Loucy (cell line): ENCODE results near the gene SDHAF3.
"Not testable (repeated sequence)": the region's sequence is repeated elsewhere in the genome, so short reads cannot be mapped to it uniquely, and the experiment has no call there.

Source experiments
- H2AFZ ChIP-seq: fragments of 200-600 bp; sonication (generic); 2 replicates; pipeline ENCODE4 v1.6.0; 2016; ENCODE audit warnings: antibody characterized with exemption, mild to moderate bottlenecking, low read length, moderate library complexity
- H3F3A ChIP-seq: fragments of 200-600 bp; 2 replicates; pipeline ENCODE4 v1.6.0; 2016; ENCODE audit warnings: antibody characterized with exemption, low read depth, mild to moderate bottlenecking
- H3K27me3 ChIP-seq: fragments of 200-600 bp; sonication (generic); 2 replicates; pipeline ENCODE4 v1.6.1; 2014; ENCODE audit warnings: low read length, mild to moderate bottlenecking; ENCODE audit not compliant: insufficient read depth, poor library complexity, severe bottlenecking
- H3K36me3 ChIP-seq: fragments of 200-600 bp; sonication (generic); 2 replicates; pipeline ENCODE4 v1.6.1; 2016; ENCODE audit warnings: low read length; ENCODE audit not compliant: insufficient read depth
- H3K4me1 ChIP-seq: fragments of 200-600 bp; sonication (generic); 2 replicates; pipeline ENCODE4 v1.5.1; 2014; ENCODE audit warnings: low read length, mild to moderate bottlenecking; ENCODE audit not compliant: insufficient read depth, poor library complexity, severe bottlenecking
- H3K4me2 ChIP-seq: fragments of 200-600 bp; sonication (generic); 2 replicates; pipeline ENCODE4 v1.6.0; 2014; ENCODE audit warnings: antibody characterized with exemption, low read length, low read depth, mild to moderate bottlenecking; ENCODE audit not compliant: poor library complexity, severe bottlenecking
- H3K4me3 ChIP-seq: fragments of 200-600 bp; sonication (generic); 2 replicates; pipeline ENCODE4 v1.5.1; 2014; ENCODE audit warnings: low read length, mild to moderate bottlenecking, mixed read lengths; ENCODE audit not compliant: poor library complexity, severe bottlenecking
- H3K79me2 ChIP-seq: fragments of 200-600 bp; sonication (generic); 2 replicates; pipeline ENCODE4 v1.6.1; 2014; ENCODE audit warnings: low read length; ENCODE audit not compliant: insufficient read depth
- H3K9ac ChIP-seq: fragments of 200-600 bp; sonication (generic); 2 replicates; pipeline ENCODE4 v1.6.0; 2014; ENCODE audit warnings: mild to moderate bottlenecking, low read depth, low read length, moderate library complexity; ENCODE audit not compliant: poor library complexity, severe bottlenecking
- H3K9me2 ChIP-seq: fragments of 200-600 bp; sonication (generic); replicated peaks from 2 replicates; pipeline ENCODE4 v1.6.1; 2016; ENCODE audit warnings: low read depth, low read length, mixed read lengths
- H3K9me3 ChIP-seq: fragments of 200-600 bp; sonication (generic); 2 replicates; pipeline ENCODE4 v1.6.1; 2014; ENCODE audit warnings: mild to moderate bottlenecking, antibody characterized with exemption, low read length, low read depth; ENCODE audit not compliant: insufficient read depth
- H4K20me1 ChIP-seq: fragments of 200-600 bp; sonication (generic); 2 replicates; pipeline ENCODE4 v1.6.0; 2014; ENCODE audit warnings: antibody characterized with exemption, low read length, mild to moderate bottlenecking; ENCODE audit not compliant: insufficient read depth, poor library complexity, severe bottlenecking
- CTCF ChIP-seq: fragments of 200-600 bp; sonication (generic); conservative IDR thresholded peaks from 2 replicates; pipeline ENCODE4 v1.5.1; 2014; ENCODE audit warnings: mild to moderate bottlenecking, antibody characterized with exemption, low read length
- EZH2phosphoT487 ChIP-seq: fragments of 200-600 bp; IDR thresholded peaks from 2 replicates; pipeline ENCODE4 v1.6.1; 2018; ENCODE audit warnings: antibody characterized with exemption, mild to moderate bottlenecking, moderate library complexity, borderline replicate concordance

Gene SDHAF3

GRCh38 chr7:97120713-97121457 is 3.4 kb downstream of the SDHAF3 start:
- TF ChIP-seq EZH2phosphoT487 (no peak), CTCF (no peak)
- no peaks in the 10 kb centered on the region for H3K9me2 ChIP-seq
- no peak overlapping the region for H3K4me3 ChIP-seq
- H2AFZ ChIP-seq = no peak overlapping the region
- H3F3A ChIP-seq = no peaks in the 10 kb centered on the region
- H3K36me3 ChIP-seq = no peaks in the 10 kb centered on the region
- H3K27me3 ChIP-seq = no peaks in the 10 kb centered on the region
- no peaks in the 10 kb centered on the region for H3K4me1 ChIP-seq
- H3K79me2 ChIP-seq = no peaks in the 10 kb centered on the region
- no peak overlapping the region for H3K9ac ChIP-seq
- no peaks in the 10 kb centered on the region for H3K9me3 ChIP-seq
- no peaks in the 10 kb centered on the region for H4K20me1 ChIP-seq
- no peak overlapping the region for H3K4me2 ChIP-seq

GRCh38 chr7:97123115-97123514 is 5.6 kb downstream of the SDHAF3 start:
- H3F3A ChIP-seq, H2AFZ ChIP-seq, H4K20me1 ChIP-seq, H3K27me3 ChIP-seq, H3K9me2 ChIP-seq, H3K9ac ChIP-seq, H3K79me2 ChIP-seq, H3K4me2 ChIP-seq, H3K4me3 ChIP-seq, H3K36me3 ChIP-seq, H3K4me1 ChIP-seq, H3K9me3 ChIP-seq: not testable (repeated sequence)

- Histone ChIP-seq H3K9ac (no peak overlapping the region), H2AFZ (no peak overlapping the region), H3K27me3 (no peaks in the 10 kb centered on the region), H4K20me1 (no peaks in the 10 kb centered on the region), H3K4me2 (no peak overlapping the region), H3K9me2 (no peaks in the 10 kb centered on the region), H3K4me1 (no peaks in the 10 kb centered on the region), H3K79me2 (no peaks in the 10 kb centered on the region), H3K36me3 (no peaks in the 10 kb centered on the region), H3K4me3 (no peak overlapping the region), H3F3A (no peaks in the 10 kb centered on the region), H3K9me3 (no peaks in the 10 kb centered on the region)
- TF ChIP-seq EZH2phosphoT487 (no peak), CTCF (no peak)
Observed at GRCh38 chr7:97126483-97127171, 9.1 kb downstream of the SDHAF3 start.

GRCh38 chr7:97128736-97129135 is 11.2 kb downstream of the SDHAF3 start:
- H3K27me3 ChIP-seq = no peaks in the 10 kb centered on the region
- no peaks in the 10 kb centered on the region for H3K36me3 ChIP-seq
- no peak overlapping the region for H3K9ac ChIP-seq
- TF ChIP-seq CTCF = no peak
- TF ChIP-seq EZH2phosphoT487 = no peak
- no peak overlapping the region for H2AFZ ChIP-seq
- no peak overlapping the region for H3K4me3 ChIP-seq
- H3K4me1 ChIP-seq = no peaks in the 10 kb centered on the region
- no peaks in the 10 kb centered on the region for H3F3A ChIP-seq
- H3K4me2 ChIP-seq = no peak overlapping the region
- H4K20me1 ChIP-seq = no peaks in the 10 kb centered on the region
- no peaks in the 10 kb centered on the region for H3K79me2 ChIP-seq
- no peaks in the 10 kb centered on the region for H3K9me3 ChIP-seq
- H3K9me2 ChIP-seq = no peaks in the 10 kb centered on the region
